Prostate gland (tissue), 2 donors: ENCODE data around the gene SLC11A1.

ENCODE experiments used
- CTCF ChIP-seq, 4 experiments: fragments of 200-600 bp in 2 of 4; fragments of 450-650 bp in 2 of 4; sonication (generic) in 2 of 4; IDR thresholded peaks; 1 replicate in 3 of 4; 2 replicates in 1 of 4; pipeline ENCODE4 v1.5.1; 2016 to 2019; ENCODE audit warnings: antibody characterized with exemption in 4 of 4, mild to moderate bottlenecking in 2 of 4, moderate library complexity in 2 of 4
- POLR2A ChIP-seq: fragments of 450-650 bp; IDR thresholded peaks from one replicate; pipeline ENCODE4 v1.6.1; 2016; ENCODE audit warnings: antibody characterized with exemption, mild to moderate bottlenecking

GRCh38 chr2:218395090-218395444 lies 13.0 kb downstream of the SLC11A1 start:
- TF ChIP-seq CTCF (IDR thresholded peaks at IDR 0.05) (no peak), POLR2A (no peak)
